H1 (cell line): Measurements from ENCODE around the gene TPP1. TPM values are rescaled to one million over a fixed set of nuclear protein-coding genes. Genes with fewer than 3 reads are reported as not detected.

Experiments used
- CTCF ChIA-PET: fragments of 300-600 bp; sonication (Branson Sonifier 250); formaldehyde crosslinking; loops from one replicate; lab custom pipeline; 2021; ENCODE audit not compliant: partially characterized antibody; lab: Charles Lee
- POLR2A ChIA-PET: fragments of 300-600 bp; sonication (Branson Sonifier 250); formaldehyde crosslinking; loops from one replicate; lab custom pipeline; 2021; ENCODE audit warnings: inconsistent platforms; ENCODE audit not compliant: partially characterized antibody; lab: Charles Lee
- DNase-seq, 2 experiments: peaks; one replicate each; pipeline versions ENCODE4 v3.0.0 to v3.0.0-alpha.2; 2010 to 2022; ENCODE audit warnings: low spot score in 2 of 2, low read depth in 1 of 2, mixed read lengths in 1 of 2
- FAIRE-seq: peaks from 2 replicates; lab custom pipeline; 2011; peaks lifted over from hg19 to GRCh38; lab: Jason Lieb, UNC
- H2AFZ ChIP-seq: 2 replicates; pipeline ENCODE4 v1.8.1; 2012; ENCODE audit warnings: low read length, inconsistent platforms
- H2AK5ac ChIP-seq: 2 replicates; pipeline ENCODE4 v1.6.1; 2013; ENCODE audit warnings: low read depth, low read length
- H2BK120ac ChIP-seq: replicated peaks from 2 replicates; pipeline ENCODE3; 2013; ENCODE audit warnings: low read depth, low read length, inconsistent platforms
- H2BK12ac ChIP-seq: 2 replicates; pipeline ENCODE4 v1.6.1; 2013; ENCODE audit warnings: low read depth, low read length
- H2BK15ac ChIP-seq: 2 replicates; pipeline ENCODE4 v1.6.1; 2013; ENCODE audit warnings: low read length
- H2BK20ac ChIP-seq: 2 replicates; pipeline ENCODE4 v1.6.1; 2013; ENCODE audit warnings: low read length
- H2BK5ac ChIP-seq: 2 replicates; pipeline ENCODE4 v1.6.1; 2013; ENCODE audit warnings: low read depth, low read length
- H3K14ac ChIP-seq: 2 replicates; pipeline ENCODE4 v1.6.1; 2013; ENCODE audit warnings: inconsistent platforms; ENCODE audit not compliant: insufficient read length
- H3K18ac ChIP-seq: 2 replicates; pipeline ENCODE4 v1.6.1; 2013; ENCODE audit warnings: low read length; ENCODE audit errors: extremely low read depth
- H3K23ac ChIP-seq: 2 replicates; pipeline ENCODE4 v1.6.1; 2013; ENCODE audit warnings: inconsistent platforms; ENCODE audit not compliant: insufficient read length
- H3K23me2 ChIP-seq: 2 replicates; pipeline ENCODE4 v1.6.1; 2013; ENCODE audit warnings: low read depth, low read length
- H3K27ac ChIP-seq: 2 replicates; pipeline ENCODE4 v1.6.1; 2011; ENCODE audit warnings: low read depth, low read length, inconsistent platforms
- H3K27me3 ChIP-seq, 4 experiments: replicated peaks in 1 of 4; 1 replicate in 1 of 4; 2 replicates in 3 of 4; pipeline versions ENCODE4 v1.6.1 to v1.8.1; 2011 to 2013; ENCODE audit warnings: low read length in 3 of 4, mild to moderate bottlenecking in 3 of 4, inconsistent platforms in 2 of 4, mixed read lengths in 2 of 4, moderate library complexity in 1 of 4; ENCODE audit not compliant: control insufficient read depth in 3 of 4, insufficient read depth in 3 of 4; ENCODE audit errors: extremely low read depth in 1 of 4
- H3K36me3 ChIP-seq, 4 experiments: 2 replicates each; pipeline versions ENCODE4 v1.6.1 to v1.8.1; 2011 to 2013; ENCODE audit warnings: mild to moderate bottlenecking in 4 of 4, low read length in 3 of 4, moderate library complexity in 2 of 4, control low read depth in 1 of 4, inconsistent platforms in 1 of 4; ENCODE audit not compliant: insufficient read depth in 4 of 4, control insufficient read depth in 2 of 4
- H3K4ac ChIP-seq: replicated peaks from 2 replicates; pipeline ENCODE3; 2013; ENCODE audit warnings: low read length, low read depth, mixed read lengths, inconsistent platforms; ENCODE audit not compliant: insufficient read length
- H3K4me1 ChIP-seq, 4 experiments: replicated peaks in 1 of 4; 1 replicate in 1 of 4; 2 replicates in 3 of 4; pipeline versions ENCODE4 v1.6.1 to v1.8.1; 2011 to 2013; ENCODE audit warnings: low read length in 3 of 4, inconsistent platforms in 2 of 4, mixed read lengths in 1 of 4; ENCODE audit not compliant: insufficient read depth in 4 of 4, control insufficient read depth in 3 of 4
- H3K4me2 ChIP-seq, 2 experiments: 2 replicates each; pipeline versions ENCODE4 v1.6.1 to v1.8.1; 2011 to 2013; ENCODE audit warnings: low read depth in 2 of 2, low read length in 2 of 2, control low read depth in 1 of 2, inconsistent platforms in 1 of 2, mild to moderate bottlenecking in 1 of 2; ENCODE audit not compliant: insufficient read depth in 1 of 2
- H3K4me3 ChIP-seq, 4 experiments: fragments of 200-600, 300-600 bp in 1 of 4; sonication (generic), shearing (Covaris generic), sonication (Bioruptor Twin) in 1 of 4; 2 replicates each; pipeline versions ENCODE4 v1.5.1 to v1.8.1; 2011 to 2016; ENCODE audit warnings: low read length in 4 of 4, low read depth in 3 of 4, control low read depth in 2 of 4, inconsistent platforms in 2 of 4, mild to moderate bottlenecking in 2 of 4, mixed read lengths in 1 of 4, moderate library complexity in 1 of 4; ENCODE audit not compliant: insufficient read depth in 2 of 4; ENCODE audit errors: extremely low read depth in 1 of 4
- H3K56ac ChIP-seq: replicated peaks from 2 replicates; pipeline ENCODE3; 2013; ENCODE audit warnings: low read depth, mild to moderate bottlenecking, mixed read lengths, low read length, inconsistent platforms; ENCODE audit not compliant: insufficient read length
- H3K79me1 ChIP-seq: 2 replicates; pipeline ENCODE4 v1.6.1; 2013; ENCODE audit warnings: low read depth, low read length, control low read depth
- H3K79me2 ChIP-seq, 2 experiments: 2 replicates each; pipeline versions ENCODE4 v1.6.1 to v1.8.1; 2012 to 2013; ENCODE audit warnings: low read length in 2 of 2, mild to moderate bottlenecking in 2 of 2, inconsistent platforms in 1 of 2; ENCODE audit not compliant: insufficient read depth in 2 of 2, control insufficient read depth in 1 of 2
- H3K9ac ChIP-seq, 4 experiments: replicated peaks in 1 of 4; 1 replicate in 1 of 4; 2 replicates in 3 of 4; pipeline versions ENCODE4 v1.6.1 to v1.8.1; 2011 to 2013; ENCODE audit warnings: low read depth in 3 of 4, low read length in 3 of 4, control low read depth in 2 of 4, mild to moderate bottlenecking in 2 of 4, moderate library complexity in 2 of 4, inconsistent platforms in 1 of 4; ENCODE audit errors: extremely low read depth in 1 of 4
- H3K9me3 ChIP-seq, 2 experiments: 2 replicates each; pipeline versions ENCODE4 v1.6.1 to v1.8.1; 2012 to 2013; ENCODE audit warnings: mild to moderate bottlenecking in 2 of 2, moderate library complexity in 2 of 2, control low read depth in 1 of 2, inconsistent platforms in 1 of 2, low read depth in 1 of 2, low read length in 1 of 2, mixed read lengths in 1 of 2; ENCODE audit not compliant: insufficient read depth in 2 of 2
- H4K20me1 ChIP-seq, 2 experiments: replicated peaks in 1 of 2; 2 replicates each; pipeline versions ENCODE3 to v1.8.1; 2011 to 2013; ENCODE audit warnings: inconsistent platforms in 2 of 2, low read length in 2 of 2, mild to moderate bottlenecking in 1 of 2; ENCODE audit not compliant: insufficient read depth in 2 of 2, control insufficient read depth in 1 of 2
- H4K5ac ChIP-seq: 2 replicates; pipeline ENCODE4 v1.6.1; 2013; ENCODE audit warnings: low read length, low read depth, mixed read lengths, inconsistent platforms; ENCODE audit not compliant: insufficient read length
- H4K8ac ChIP-seq: 2 replicates; pipeline ENCODE4 v1.8.0; 2013; ENCODE audit warnings: mild to moderate bottlenecking, moderate library complexity, low read length, inconsistent platforms; ENCODE audit not compliant: insufficient read depth; ENCODE audit errors: extremely low read depth
- H4K91ac ChIP-seq: replicated peaks from 2 replicates; pipeline ENCODE3; 2013; ENCODE audit warnings: low read length, mixed read lengths, inconsistent platforms; ENCODE audit not compliant: insufficient read length
- CBX5 ChIP-seq: fragments of 300-800, 300-1000 bp; sonication (generic); IDR thresholded peaks from 2 replicates; pipeline ENCODE4 v1.7.1; 2016; ENCODE audit warnings: antibody characterized with exemption, low read length, low read depth
- HDAC2 ChIP-seq, 2 experiments: fragments of 300-600 bp in 1 of 2; sonication (generic) in 1 of 2; IDR thresholded peaks; 2 replicates each; pipeline ENCODE4 v1.6.1; 2011 to 2012; ENCODE audit warnings: low read depth in 2 of 2, low read length in 2 of 2, mild to moderate bottlenecking in 2 of 2, moderate library complexity in 2 of 2, borderline replicate concordance in 1 of 2, inconsistent platforms in 1 of 2
- POLR2AphosphoS5 ChIP-seq: IDR thresholded peaks from 2 replicates; pipeline ENCODE4 v1.6.1; 2011; ENCODE audit warnings: low read depth, low read length
- RNF2 ChIP-seq: fragments of 200-900, 300-1000 bp; sonication (generic); IDR thresholded peaks from 2 replicates; pipeline ENCODE4 v1.7.1; 2016; ENCODE audit warnings: borderline replicate concordance, low read depth, mild to moderate bottlenecking, antibody characterized with exemption, low read length; ENCODE audit not compliant: poor library complexity, severe bottlenecking; ENCODE audit errors: missing control alignments
- SP1 ChIP-seq: IDR thresholded peaks from 2 replicates; pipeline ENCODE4 v1.6.1; 2011; ENCODE audit warnings: low read depth, low read length
- SRF ChIP-seq: IDR thresholded peaks from 2 replicates; pipeline ENCODE4 v1.6.1; 2011; ENCODE audit warnings: mild to moderate bottlenecking, low read depth, low read length, moderate library complexity
- SUZ12 ChIP-seq: fragments of 200-600 bp; sonication (generic); IDR thresholded peaks from 2 replicates; pipeline ENCODE4 v1.6.1; 2012; ENCODE audit warnings: mild to moderate bottlenecking, inconsistent platforms, low read length, moderate library complexity, mixed read lengths
- TCF12 ChIP-seq: IDR thresholded peaks from 2 replicates; pipeline ENCODE4 v1.6.1; 2011; ENCODE audit warnings: low read depth, mild to moderate bottlenecking, low read length
- TEAD4 ChIP-seq: IDR thresholded peaks from 2 replicates; pipeline ENCODE4 v1.6.1; 2012; ENCODE audit warnings: low read depth, low read length, inconsistent platforms, mixed read lengths
- WGBS, 2 experiments: shearing (Covaris generic) in 1 of 2; methylation state at CpG; one replicate each; pipeline versions ENCODE4 v1.1.6 to v1.1.7; 2013 to 2015; ENCODE audit warnings: low lambda C conversion rate in 2 of 2, mixed read lengths in 2 of 2, inconsistent platforms in 1 of 2, low coverage in 1 of 2, missing lambda C conversion rate in 1 of 2; ENCODE audit not compliant: insufficient replicate concordance in 2 of 2, insufficient coverage in 1 of 2, insufficient read length in 1 of 2; ENCODE audit errors: extremely low coverage in 1 of 2, missing lambda C conversion rate in 1 of 2; 5-methylcytosine and 5-hydroxymethylcytosine counted together
- polyA plus RNA-seq, 7 experiments: library from polyadenylated mRNA; depleted of rRNA in 3 of 7; stranded (reverse) in 5 of 7; unstranded in 2 of 7; fragments of >200 nt in 5 of 7; fragments of 200-250 nt in 2 of 7; gene quantifications; 1 replicate in 5 of 7; 2 replicates in 1 of 7; 4 replicates in 1 of 7; pipeline versions ENCODE4 v1.2.1 to v1.2.3, GENCODE V29; 2011 to 2013; ENCODE audit warnings: missing spikeins in 2 of 7, mixed read lengths in 2 of 7
- total RNA-seq: library from RNA; stranded (reverse); fragmentation: NEBNext Ultra II Directional; extraction: Animal tissue kit (Norgen Biotek cat#: 25700); gene quantifications from 2 replicates; pipeline ENCODE4 v1.2.1, GENCODE V29; 2021

TPP1 gene
- total and polyA plus RNA-seq, 2 of the 8 experiments (the other 6 are each of a cell fraction or from before 2014, with no cell fraction given): 36.1 to 77.5 TPM

- no peak overlapping the region for H3K27ac ChIP-seq
- no peak overlapping the region for H3K4me2 ChIP-seq
- H3K4me3 ChIP-seq: no peak overlapping the region
- H4K5ac ChIP-seq: no peak overlapping the region
- H3K23me2 ChIP-seq: no peaks in the 10 kb centered on the region
- no peaks in the 10 kb centered on the region for H4K20me1 ChIP-seq
- FAIRE-seq (no peak), DNase-seq (no peak)
- no peak overlapping the region for H2BK120ac ChIP-seq
- H3K79me1 ChIP-seq: no peaks in the 10 kb centered on the region
- no peak overlapping the region for H3K4ac ChIP-seq
- H4K91ac ChIP-seq: no peak overlapping the region
- TF ChIP-seq TCF12 (no peak), HDAC2 (IDR thresholded peaks at IDR 0.05; ENCODE audit: borderline replicate concordance in 1 of 2, low read depth in 2 of 2, low read length in 2 of 2) (no peak), SUZ12 (no peak), POLR2AphosphoS5 (no peak), RNF2 (no peak), SRF (no peak), TEAD4 (no peak), SP1 (no peak), CBX5 (no peak)
- H4K8ac ChIP-seq: no peak overlapping the region
- H3K79me2 ChIP-seq: no peaks in the 10 kb centered on the region
- ChIA-PET CTCF (no interaction called here), POLR2A (interaction anchor here (0.6 to 1.4 kb wide), 3 partner anchors 14 to 441 kb away, joined by 3 to 4 read pairs (median 3); no protein-coding TSS in a partner anchor)
- no peak overlapping the region for H2BK20ac ChIP-seq
- peaks cover 0 to 16% (median 10%) of the 10 kb centered on the region in 4 experiments; a peak in 5 of 7 replicates for H3K4me1 ChIP-seq
- H2BK12ac ChIP-seq: no peak overlapping the region
- H3K36me3 ChIP-seq: no peaks in the 10 kb centered on the region
- no peak overlapping the region for H3K14ac ChIP-seq
- no peak overlapping the region for H3K18ac ChIP-seq
- H3K9ac ChIP-seq: no peak overlapping the region
- no peak overlapping the region for H3K23ac ChIP-seq
- no peak overlapping the region for H2BK5ac ChIP-seq
- H2AK5ac ChIP-seq: no peak overlapping the region
- peaks cover 0 to 4% of the 10 kb centered on the region in 2 experiments; a peak in 1 of 4 replicates for H3K9me3 ChIP-seq
- no peak overlapping the region for H2AFZ ChIP-seq
- H3K56ac ChIP-seq: no peak overlapping the region
- H3K27me3 ChIP-seq: no peaks in the 10 kb centered on the region
- no peak overlapping the region for H2BK15ac ChIP-seq
- 91% methylated on average over 4 of the region's 4 CpGs; no CpG with 5 or more reads in 1 of the 2 experiments for WGBS, 2 experiments
These were observed 34.7 kb downstream of the TPP1 start for GRCh38 chr11:6584528-6584927.
